GM12878 (cell line): ENCODE data around the gene PUS7L. TPM values are rescaled to one million over a fixed set of nuclear protein-coding genes. Genes with fewer than 3 reads are reported as not detected.

Experiments
- BACH1 ChIP-seq: fragments of 450-650 bp; IDR thresholded peaks from 2 replicates; pipeline ENCODE4 v1.6.1; 2017; ENCODE audit warnings: mild to moderate bottlenecking, borderline replicate concordance
- ELK1 ChIP-seq: IDR thresholded peaks from 2 replicates; pipeline ENCODE4 v1.6.1; 2012; ENCODE audit warnings: low read depth, low read length, improper control_type of control experiment
- EZH2 ChIP-seq: IDR thresholded peaks from 2 replicates; pipeline ENCODE4 v1.6.1; 2012; ENCODE audit warnings: low read depth, mild to moderate bottlenecking, control low read depth, inconsistent platforms, low read length, borderline replicate concordance; ENCODE audit not compliant: control insufficient read depth
- FOXK2 ChIP-seq: fragments of 450-650 bp; IDR thresholded peaks from 2 replicates; pipeline ENCODE4 v1.6.1; 2017; ENCODE audit warnings: mild to moderate bottlenecking, moderate library complexity
- NFIC ChIP-seq: IDR thresholded peaks from 2 replicates; pipeline ENCODE4 v1.6.1; 2012; ENCODE audit warnings: low read depth, mild to moderate bottlenecking, inconsistent platforms, low read length, moderate library complexity
- TCF3 ChIP-seq: IDR thresholded peaks from 2 replicates; pipeline ENCODE4 v1.6.1; 2012; ENCODE audit warnings: low read depth, mild to moderate bottlenecking, low read length, borderline replicate concordance; ENCODE audit not compliant: insufficient read depth
- polyA plus RNA-seq, 11 experiments: library from polyadenylated mRNA; depleted of rRNA in 4 of 11; unstranded in 6 of 11; stranded (reverse) in 5 of 11; fragments of >200 nt; fragmentation: Nextera tagmentation in 4 of 11; fragmentation: Illumina TruSeq in 1 of 11; extraction: Ambion mirVana in 4 of 11; extraction: Trizol in 1 of 11; gene quantifications; 1 replicate in 1 of 11; 2 replicates in 10 of 11; pipeline versions ENCODE4 v1.2.1 to v1.2.3, GENCODE V29; 2011 to 2016; ENCODE audit warnings: inconsistent platforms in 2 of 11, missing spikeins in 2 of 11, low read depth in 1 of 11
- total RNA-seq, 4 experiments: library from RNA; depleted of rRNA in 3 of 4; stranded (reverse); fragments of >200 nt in 3 of 4; fragmentation: Illumina TruSeq in 1 of 4; extraction: Trizol in 1 of 4; gene quantifications; 2 replicates each; pipeline versions ENCODE4 v1.2.1 to v1.2.3, GENCODE V29; 2013 to 2021

PUS7L gene
- total and polyA plus RNA-seq, 10 of the 15 experiments (the other 5 are each of a cell fraction or from before 2014, with no cell fraction given) = 7.2 to 42.1 (median 19.6) TPM

GRCh38 chr12:43669373-43669772 lies 89.2 kb downstream of the PUS7L start (continued):
- no peak for TF ChIP-seq FOXK2
- TF ChIP-seq NFIC = no peak
- no peak for TF ChIP-seq BACH1
- TF ChIP-seq ELK1 = no peak
- no peak for TF ChIP-seq TCF3
- no peak for TF ChIP-seq EZH2

Other genes starting within 250 kb of the PUS7L start
- not detected in 2 replicates for gene ADAMTS20, start 206.6 kb downstream of the PUS7L start, total RNA-seq (2014; rRNA removed)
- gene ADAMTS20, start 206.6 kb downstream of the PUS7L start, total RNA-seq (2014; rRNA removed; fragmentation: Illumina TruSeq; extraction: Trizol) = not detected in 2 replicates
- gene ADAMTS20, start 206.6 kb downstream of the PUS7L start, total RNA-seq (2021) = not detected in 2 replicates
- gene ADAMTS20, start 206.6 kb downstream of the PUS7L start, polyA plus RNA-seq (2011; rRNA removed) = 0.27 and 0.33 TPM in 2 replicates
- not detected in 2 replicates for gene ADAMTS20, start 206.6 kb downstream of the PUS7L start, polyA plus RNA-seq (2014; fragmentation: Illumina TruSeq; extraction: Trizol)
- not detected for gene ADAMTS20, start 206.6 kb downstream of the PUS7L start, polyA plus RNA-seq (2014; fragmentation: Nextera tagmentation; extraction: Ambion mirVana)
- gene ADAMTS20, start 206.6 kb downstream of the PUS7L start, polyA plus RNA-seq (2014; rRNA removed) = not detected in 2 replicates
- gene ADAMTS20, start 206.6 kb downstream of the PUS7L start, polyA plus RNA-seq (2016; fragmentation: Nextera tagmentation; extraction: Ambion mirVana) = not detected
- 23.8 and 31.1 TPM in 2 replicates for gene IRAK4, start 161 bp upstream of the PUS7L start, total RNA-seq (2014; rRNA removed)
- 21.4 and 23.7 TPM in 2 replicates for gene IRAK4, start 161 bp upstream of the PUS7L start, total RNA-seq (2014; rRNA removed; fragmentation: Illumina TruSeq; extraction: Trizol)
- 17.8 and 18.8 TPM in 2 replicates for gene IRAK4, start 161 bp upstream of the PUS7L start, total RNA-seq (2021)
- gene IRAK4, start 161 bp upstream of the PUS7L start, polyA plus RNA-seq (2011; rRNA removed) = 46.8 and 70.0 TPM in 2 replicates
- gene IRAK4, start 161 bp upstream of the PUS7L start, polyA plus RNA-seq (2014; fragmentation: Illumina TruSeq; extraction: Trizol) = 24.4 and 27.4 TPM in 2 replicates
- 10 to 100 TPM in 1 of 2 experiments, 1 to 10 TPM in 1; 7.9 to 13.8 TPM for gene IRAK4, start 161 bp upstream of the PUS7L start, polyA plus RNA-seq (2014; fragmentation: Nextera tagmentation; extraction: Ambion mirVana)
- 19.4 and 21.2 TPM in 2 replicates for gene IRAK4, start 161 bp upstream of the PUS7L start, polyA plus RNA-seq (2014; rRNA removed)
- 10 to 100 TPM; 19.4 to 20.7 TPM for gene IRAK4, start 161 bp upstream of the PUS7L start, polyA plus RNA-seq (2016; fragmentation: Nextera tagmentation; extraction: Ambion mirVana)
- gene TWF1, start 47.5 kb upstream of the PUS7L start, total RNA-seq (2014; rRNA removed) = 16.2 and 29.8 TPM in 2 replicates
- 19.8 and 21.8 TPM in 2 replicates for gene TWF1, start 47.5 kb upstream of the PUS7L start, total RNA-seq (2014; rRNA removed; fragmentation: Illumina TruSeq; extraction: Trizol)
- gene TWF1, start 47.5 kb upstream of the PUS7L start, total RNA-seq (2021) = 13.1 and 18.1 TPM in 2 replicates
- gene TWF1, start 47.5 kb upstream of the PUS7L start, polyA plus RNA-seq (2011; rRNA removed) = 23.5 and 40.1 TPM in 2 replicates
- 17.5 and 30.8 TPM in 2 replicates for gene TWF1, start 47.5 kb upstream of the PUS7L start, polyA plus RNA-seq (2014; fragmentation: Illumina TruSeq; extraction: Trizol)
- 10 to 100 TPM in 1 of 2 experiments, 1 to 10 TPM in 1; 8.7 to 11.5 TPM for gene TWF1, start 47.5 kb upstream of the PUS7L start, polyA plus RNA-seq (2014; fragmentation: Nextera tagmentation; extraction: Ambion mirVana)
- gene TWF1, start 47.5 kb upstream of the PUS7L start, polyA plus RNA-seq (2014; rRNA removed) = 15.1 and 18.8 TPM in 2 replicates
- 10 to 100 TPM; 20.7 to 21.3 TPM for gene TWF1, start 47.5 kb upstream of the PUS7L start, polyA plus RNA-seq (2016; fragmentation: Nextera tagmentation; extraction: Ambion mirVana)
- gene TMEM117, start 77.3 kb upstream of the PUS7L start, total RNA-seq (2014; rRNA removed) = 8.2 and 8.6 TPM in 2 replicates
- gene TMEM117, start 77.3 kb upstream of the PUS7L start, total RNA-seq (2014; rRNA removed; fragmentation: Illumina TruSeq; extraction: Trizol) = 7.2 and 7.7 TPM in 2 replicates
- gene TMEM117, start 77.3 kb upstream of the PUS7L start, total RNA-seq (2021) = 6.1 and 6.3 TPM in 2 replicates
- 4.8 and 5.4 TPM in 2 replicates for gene TMEM117, start 77.3 kb upstream of the PUS7L start, polyA plus RNA-seq (2011; rRNA removed)
- 6.4 and 8.4 TPM in 2 replicates for gene TMEM117, start 77.3 kb upstream of the PUS7L start, polyA plus RNA-seq (2014; fragmentation: Illumina TruSeq; extraction: Trizol)
- gene TMEM117, start 77.3 kb upstream of the PUS7L start, polyA plus RNA-seq (2014; fragmentation: Nextera tagmentation; extraction: Ambion mirVana) = 1 to 10 TPM; 3.1 to 3.7 TPM
- 2.6 and 3.8 TPM in 2 replicates for gene TMEM117, start 77.3 kb upstream of the PUS7L start, polyA plus RNA-seq (2014; rRNA removed)
- gene TMEM117, start 77.3 kb upstream of the PUS7L start, polyA plus RNA-seq (2016; fragmentation: Nextera tagmentation; extraction: Ambion mirVana) = 1 to 10 TPM; 5.9 to 7.4 TPM